PFSK-1 (cell line): ENCODE results near the gene CHST15.

Experiments used
- FOXP2 ChIP-seq: optimal IDR thresholded peaks from 2 replicates; pipeline ENCODE3; 2011; ENCODE audit warnings: borderline replicate concordance, control low read depth, inconsistent platforms; ENCODE audit not compliant: insufficient read depth; ENCODE audit errors: extremely low read length, extremely low read depth
- POLR2AphosphoS5 ChIP-seq: IDR thresholded peaks from 2 replicates; pipeline ENCODE4 v1.6.1; 2012; ENCODE audit warnings: low read depth, mild to moderate bottlenecking, control low read depth, low read length, moderate library complexity

GRCh38 chr10:124116771-124117510 lies 23.5 kb upstream of the CHST15 start:
- TF ChIP-seq POLR2AphosphoS5: no peak
- no peak for TF ChIP-seq FOXP2
